Measurements from ENCODE around the gene TCTN2.

DNA sequence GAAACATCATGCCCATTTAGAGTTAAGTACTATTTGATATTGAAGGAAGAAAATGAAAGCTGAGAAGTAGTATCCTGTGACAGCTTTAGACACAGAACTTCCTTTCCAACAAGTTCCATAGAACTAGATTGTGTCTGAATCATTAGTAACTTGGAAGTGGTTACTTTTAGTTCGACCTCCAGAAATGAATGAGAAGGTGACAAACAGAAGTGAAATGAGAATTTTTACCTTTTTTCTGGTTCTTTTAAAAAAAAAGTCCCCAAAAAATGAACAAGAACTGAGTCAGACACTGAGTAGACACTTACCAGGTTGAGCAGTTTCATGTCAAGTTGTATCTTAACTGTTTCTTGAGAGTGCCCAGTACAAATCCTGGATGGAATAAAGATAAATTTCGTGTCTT, 44.3 kb downstream of the TCTN2 start:
- TF ChIP-seq CTCF (IDR thresholded peaks at IDR 0.05) (no peak), POLR2A (IDR thresholded peaks at IDR 0.05) (no peak), POLR2AphosphoS5 (IDR thresholded peaks at IDR 0.05) (no peak)
